Esophagus muscularis mucosa (tissue), 4 donors: ENCODE data around the gene MTHFR. TPM values are rescaled to one million over a fixed set of nuclear protein-coding genes. Genes with fewer than 3 reads are reported as not detected.

Experiments used
- DNase-seq: peaks from one replicate; pipeline ENCODE4 v3.0.0-alpha.2; 2017; ENCODE audit errors: extremely low spot score
- H3K27ac ChIP-seq, 4 donors: fragments of 200-600 bp; sonication (generic); replicated peaks in 1 of 4; 1 replicate in 3 of 4; 2 replicates in 1 of 4; pipeline ENCODE4 v1.5.1; 2016 to 2019; ENCODE audit warnings: mild to moderate bottlenecking in 1 of 4
- H3K27me3 ChIP-seq, 4 donors: fragments of 200-600 bp; sonication (generic); one replicate each; pipeline versions ENCODE4 v1.5.1 to v1.6.0; 2016 to 2019
- H3K36me3 ChIP-seq, 4 donors: fragments of 200-600 bp; sonication (generic); one replicate each; pipeline ENCODE4 v1.5.1; 2016 to 2019
- H3K4me1 ChIP-seq, 4 donors: fragments of 200-600 bp; sonication (generic); one replicate each; pipeline ENCODE4 v1.5.1; 2016 to 2019
- H3K4me3 ChIP-seq, 4 donors: fragments of 200-600 bp; sonication (generic); 1 replicate in 2 of 4; 2 replicates in 2 of 4; pipeline ENCODE4 v1.5.1; 2016 to 2019; ENCODE audit warnings: mild to moderate bottlenecking in 4 of 4, moderate library complexity in 1 of 4
- H3K9me3 ChIP-seq, 4 donors: fragments of 200-600 bp; sonication (generic); 1 replicate in 3 of 4; 2 replicates in 1 of 4; pipeline ENCODE4 v1.5.1; 2016 to 2019
- EP300 ChIP-seq: sonication (generic); formaldehyde crosslinking; IDR thresholded peaks from one replicate; pipeline ENCODE4 v1.6.1; 2017; ENCODE audit warnings: antibody characterized with exemption
- POLR2A ChIP-seq: fragments of 450-650 bp; IDR thresholded peaks from one replicate; pipeline ENCODE4 v1.6.1; 2017; ENCODE audit warnings: antibody characterized with exemption, moderate library complexity, mild to moderate bottlenecking, low read depth
- POLR2AphosphoS5 ChIP-seq, 2 donors: sonication (generic); formaldehyde crosslinking; IDR thresholded peaks; one replicate each; pipeline ENCODE4 v1.6.1; 2017; ENCODE audit warnings: antibody characterized with exemption in 2 of 2
- WGBS: methylation state at CpG from one replicate; pipeline ENCODE4 v1.1.5; 2018; 5-methylcytosine and 5-hydroxymethylcytosine counted together
- intact Hi-C: fragments of 100-400 bp; cut with DNase I; formaldehyde crosslinking; loops from one replicate; pipeline ENCODE4 v1.15.1; 2023
- total RNA-seq, 4 donors: library from RNA; depleted of rRNA; stranded (reverse); fragments of >200 nt; gene quantifications; one replicate each; pipeline versions ENCODE4 v1.1.0 to v1.2.1, GENCODE V29; 2016
- TF ChIP-seq, protein P1 (sequence below), 3 experiments: fragments of 200-600 bp in 2 of 3; fragments of 450-650 bp in 1 of 3; sonication (generic) in 2 of 3; IDR thresholded peaks; one replicate each; pipeline ENCODE4 v1.5.1; 2017 to 2019; ENCODE audit warnings: antibody characterized with exemption in 3 of 3, mild to moderate bottlenecking in 2 of 3, moderate library complexity in 1 of 3

MTHFR gene
- total RNA-seq, 4 donors from 2014 or later = 23.4 to 38.6 (median 26.8) TPM

DNA sequence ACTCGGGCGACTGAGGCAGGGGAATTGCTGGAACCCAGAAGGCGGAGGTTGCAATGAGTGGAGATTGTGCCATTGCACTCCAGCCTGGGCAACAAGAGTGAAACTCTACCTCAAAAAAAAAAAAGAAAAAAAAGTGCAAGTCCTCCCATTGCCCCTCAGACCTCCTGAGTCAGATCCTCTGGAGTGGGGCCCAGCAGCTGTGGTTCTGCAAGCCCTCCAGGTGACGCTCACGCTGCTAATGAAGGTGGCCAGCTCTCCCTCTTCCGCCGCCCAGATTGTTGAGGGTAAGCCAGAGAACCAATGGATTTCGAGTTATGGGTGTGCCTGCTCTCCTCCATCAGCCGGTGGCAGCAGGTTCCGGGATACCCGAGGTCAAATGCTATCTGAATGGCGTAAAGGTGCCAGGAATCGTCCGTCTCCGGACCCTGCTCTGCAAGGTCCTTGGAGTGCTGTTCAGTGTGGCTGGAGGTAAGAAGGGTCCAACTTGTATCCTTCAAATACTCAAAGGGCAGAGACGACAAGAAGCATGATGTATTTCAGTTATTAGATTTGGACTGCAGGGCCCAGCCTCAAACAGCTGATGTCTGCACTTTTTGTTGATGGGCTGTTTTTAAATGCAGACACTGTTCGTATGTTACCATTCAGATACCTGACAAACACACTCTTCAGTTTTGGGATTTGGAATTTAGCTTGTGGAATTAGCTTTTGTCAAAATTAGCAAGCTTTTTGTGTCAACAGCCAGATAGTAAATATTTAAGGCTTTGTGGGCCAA, 17.8 kb upstream of the MTHFR start:
- Histone ChIP-seq H3K27me3 (no peaks in the 10 kb centered on the region), H3K27ac (no peak overlapping the region), H3K4me3 (no peak overlapping the region), H3K4me1 (peaks cover 0 to 5% (median 0%) of the 10 kb centered on the region in 4 donors), H3K36me3 (peaks cover 61 to 100% (median 89%) of the 10 kb centered on the region in 4 donors), H3K9me3 (no peaks in the 10 kb centered on the region)
- no peak for TF ChIP-seq EP300
- TF ChIP-seq, protein P1, sequence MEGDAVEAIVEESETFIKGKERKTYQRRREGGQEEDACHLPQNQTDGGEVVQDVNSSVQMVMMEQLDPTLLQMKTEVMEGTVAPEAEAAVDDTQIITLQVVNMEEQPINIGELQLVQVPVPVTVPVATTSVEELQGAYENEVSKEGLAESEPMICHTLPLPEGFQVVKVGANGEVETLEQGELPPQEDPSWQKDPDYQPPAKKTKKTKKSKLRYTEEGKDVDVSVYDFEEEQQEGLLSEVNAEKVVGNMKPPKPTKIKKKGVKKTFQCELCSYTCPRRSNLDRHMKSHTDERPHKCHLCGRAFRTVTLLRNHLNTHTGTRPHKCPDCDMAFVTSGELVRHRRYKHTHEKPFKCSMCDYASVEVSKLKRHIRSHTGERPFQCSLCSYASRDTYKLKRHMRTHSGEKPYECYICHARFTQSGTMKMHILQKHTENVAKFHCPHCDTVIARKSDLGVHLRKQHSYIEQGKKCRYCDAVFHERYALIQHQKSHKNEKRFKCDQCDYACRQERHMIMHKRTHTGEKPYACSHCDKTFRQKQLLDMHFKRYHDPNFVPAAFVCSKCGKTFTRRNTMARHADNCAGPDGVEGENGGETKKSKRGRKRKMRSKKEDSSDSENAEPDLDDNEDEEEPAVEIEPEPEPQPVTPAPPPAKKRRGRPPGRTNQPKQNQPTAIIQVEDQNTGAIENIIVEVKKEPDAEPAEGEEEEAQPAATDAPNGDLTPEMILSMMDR (IDR thresholded peaks at IDR 0.05) = no peak
- TF ChIP-seq POLR2A = no peak
- no peak for DNase-seq
- 91% methylated on average over 17 of the region's 17 CpGs for WGBS
- intact Hi-C loops = no loop called here

DNA sequence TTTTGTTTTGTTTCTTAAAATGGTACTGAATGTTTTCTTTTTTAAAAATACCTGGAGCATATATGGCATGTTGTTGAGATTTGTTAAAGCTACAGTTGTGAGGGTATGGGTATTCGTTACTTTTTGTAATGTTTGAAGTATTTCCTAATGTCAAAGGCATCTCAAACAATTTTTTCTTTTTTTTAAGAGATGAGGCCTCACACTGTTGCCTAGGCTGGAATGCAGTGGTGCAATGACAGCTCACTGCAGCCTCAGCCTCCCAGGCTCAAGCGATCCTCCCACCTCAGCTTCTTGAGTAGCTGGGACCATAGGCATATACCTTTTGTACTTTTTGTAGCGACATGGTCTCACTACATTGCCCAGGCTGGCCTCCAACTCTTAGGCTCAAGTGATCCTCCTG, 16.3 kb upstream of the MTHFR start:
- intact Hi-C loops = no loop called here
- TF ChIP-seq POLR2A = no peak
- no peak for TF ChIP-seq EP300
- TF ChIP-seq POLR2AphosphoS5 (IDR thresholded peaks at IDR 0.05) = no peak
- TF ChIP-seq, protein P1 (IDR thresholded peaks at IDR 0.05) = no peak
- H3K9me3 ChIP-seq = no peaks in the 10 kb centered on the region
- peaks cover 0 to 5% (median 0%) of the 10 kb centered on the region in 4 donors for H3K4me1 ChIP-seq
- H3K36me3 ChIP-seq = peaks cover 53 to 100% (median 89%) of the 10 kb centered on the region in 4 donors
- WGBS = 85% methylated on average over 3 of the region's 3 CpGs
- no peak overlapping the region for H3K4me3 ChIP-seq
- no peaks in the 10 kb centered on the region for H3K27me3 ChIP-seq
- DNase-seq = no peak
- H3K27ac ChIP-seq = no peak overlapping the region

DNA sequence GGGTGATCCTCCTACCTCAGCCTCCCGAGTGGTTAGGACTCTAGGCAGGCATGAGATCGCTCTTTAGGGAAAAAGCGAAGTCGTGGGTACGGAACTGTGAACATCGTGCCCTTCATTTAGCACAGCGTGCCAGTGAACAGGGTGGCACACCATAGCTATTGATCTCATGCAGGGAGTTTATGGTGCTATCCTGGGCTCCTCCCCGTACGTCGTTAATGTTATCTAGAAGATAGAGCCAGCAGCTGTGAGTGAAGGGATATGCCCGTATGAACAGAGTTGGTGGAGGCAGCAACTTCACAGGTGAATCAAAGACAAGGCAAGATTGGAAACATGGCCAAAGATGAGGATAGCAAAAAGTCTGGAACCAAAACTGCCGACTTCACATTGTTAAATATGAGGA, 11.4 kb upstream of the MTHFR start:
- peaks cover 37 to 84% (median 74%) of the 10 kb centered on the region in 4 donors for H3K36me3 ChIP-seq
- no peak overlapping the region for H3K27ac ChIP-seq
- H3K4me3 ChIP-seq = no peak overlapping the region
- no peaks in the 10 kb centered on the region for H3K9me3 ChIP-seq
- no peak for DNase-seq
- intact Hi-C loops = no loop called here
- TF ChIP-seq POLR2A = no peak
- no peak for TF ChIP-seq POLR2AphosphoS5 (IDR thresholded peaks at IDR 0.05)
- no peak for TF ChIP-seq EP300
- TF ChIP-seq, protein P1 (IDR thresholded peaks at IDR 0.05) = no peak
- no peaks in the 10 kb centered on the region for H3K27me3 ChIP-seq
- WGBS = 91% methylated on average over 12 of the region's 12 CpGs
- peaks cover 0 to 5% (median 0%) of the 10 kb centered on the region in 4 donors for H3K4me1 ChIP-seq

DNA sequence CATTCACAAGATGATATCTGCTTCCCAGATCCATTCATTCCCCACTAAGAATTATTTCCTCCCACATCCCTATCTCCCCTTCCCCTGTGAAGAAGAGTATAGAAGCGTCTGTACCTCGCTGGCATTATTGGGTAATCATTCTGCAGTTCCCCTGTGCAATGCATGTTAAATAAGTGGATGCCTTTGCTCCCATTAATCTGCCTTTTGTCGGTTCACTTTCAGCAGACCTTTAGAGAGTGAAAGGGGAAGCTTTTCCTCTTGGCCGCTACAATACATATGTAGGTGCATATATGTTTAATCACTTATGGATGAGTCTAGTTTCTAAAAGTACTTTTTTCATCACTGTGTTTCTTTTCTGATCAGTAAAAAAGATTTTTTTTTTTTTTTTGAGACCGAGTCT, 7.3 kb upstream of the MTHFR start:
- H3K27me3 ChIP-seq = no peaks in the 10 kb centered on the region
- no peak overlapping the region for H3K27ac ChIP-seq
- no peak for DNase-seq
- intact Hi-C loops = no loop called here
- H3K4me3 ChIP-seq = no peak overlapping the region
- peaks cover 0 to 14% (median 14%) of the 10 kb centered on the region in 4 donors for H3K4me1 ChIP-seq
- H3K9me3 ChIP-seq = no peaks in the 10 kb centered on the region
- H3K36me3 ChIP-seq = peaks cover 31 to 78% (median 65%) of the 10 kb centered on the region in 4 donors
- WGBS = 86% methylated on average over 5 of the region's 5 CpGs
- TF ChIP-seq POLR2A (no peak), EP300 (no peak), POLR2AphosphoS5 (IDR thresholded peaks at IDR 0.05) (no peak)
- TF ChIP-seq, protein P1 (IDR thresholded peaks at IDR 0.05) = no peak
